Testis (tissue), 3 donors: ENCODE results near the gene PLA2G4D. TPM values are rescaled to one million over a fixed set of nuclear protein-coding genes. Genes with fewer than 3 reads are reported as not detected.

Source experiments
- DNase-seq: peaks from one replicate; pipeline ENCODE4 v3.0.0-alpha.2; 2019
- H3K27ac ChIP-seq, 2 donors: fragments of 200-600 bp; sonication (generic); one replicate each; pipeline ENCODE4 v1.5.1; 2019
- H3K27me3 ChIP-seq: fragments of 200-600 bp; sonication (generic); one replicate; pipeline ENCODE4 v1.5.1; 2019
- H3K36me3 ChIP-seq: fragments of 200-600 bp; sonication (generic); one replicate; pipeline ENCODE4 v1.5.1; 2017; ENCODE audit warnings: low read depth; ENCODE audit errors: missing control alignments
- H3K4me1 ChIP-seq: fragments of 200-600 bp; sonication (generic); one replicate; pipeline ENCODE4 v1.5.1; 2019
- H3K4me3 ChIP-seq, 2 donors: fragments of 200-600 bp; sonication (generic); one replicate each; pipeline ENCODE4 v1.5.1; 2017 to 2019
- H3K9me3 ChIP-seq: fragments of 200-600 bp; sonication (generic); one replicate; pipeline ENCODE4 v1.5.1; 2017
- CTCF ChIP-seq, 3 experiments: fragments of 450-650 bp in 2 of 3; fragments of 200-600 bp in 1 of 3; sonication (generic) in 1 of 3; IDR thresholded peaks; one replicate each; pipeline ENCODE4 v1.5.1; 2016 to 2019; ENCODE audit warnings: antibody characterized with exemption in 3 of 3, mild to moderate bottlenecking in 2 of 3, moderate library complexity in 1 of 3
- POLR2A ChIP-seq: fragments of 450-650 bp; IDR thresholded peaks from one replicate; pipeline ENCODE4 v1.6.1; 2017; ENCODE audit warnings: antibody characterized with exemption, mild to moderate bottlenecking, moderate library complexity
- WGBS, 2 donors: methylation state at CpG; one replicate each; pipeline ENCODE4 v1.1.5; 2018; 5-methylcytosine and 5-hydroxymethylcytosine counted together
- intact Hi-C: fragments of 100-400 bp; cut with DNase I; formaldehyde crosslinking; loops from one replicate; pipeline ENCODE4 v1.15.1; 2023; ENCODE audit warnings: low total_unique reads
- polyA plus RNA-seq: library from polyadenylated mRNA; stranded (reverse); fragments of 350-450 nt; fragmentation: Illumina TruSeq; extraction: RNeasy Lipid Tissue Mini Kit (QIAGEN cat#74804); gene quantifications from one replicate; pipeline ENCODE4 v1.2.3, GENCODE V29; 2014; ENCODE audit warnings: low read depth, low replicate concordance; ENCODE audit not compliant: insufficient read depth
- total RNA-seq, 2 donors: library from RNA; depleted of rRNA; stranded (reverse); fragments of >200 nt; gene quantifications; one replicate each; pipeline ENCODE4 v1.2.3, GENCODE V29; 2016

The PLA2G4D gene
- total and polyA plus RNA-seq, 3 donors from 2014 or later, result 0.11 to 0.43 (median 0.16) TPM

GRCh38 chr15:42053914-42054313 lies 40.4 kb downstream of the PLA2G4D start:
- peak; percentile 13 for DNase-seq
- Histone ChIP-seq H3K4me3 (no peak overlapping the region), H3K27me3 (no peaks in the 10 kb centered on the region), H3K9me3 (no peaks in the 10 kb centered on the region), H3K27ac (no peak overlapping the region), H3K4me1 (peaks cover 3% of the 10 kb centered on the region), H3K36me3 (no peaks in the 10 kb centered on the region)
- TF ChIP-seq POLR2A, result no peak
- no peak for TF ChIP-seq CTCF (IDR thresholded peaks at IDR 0.05)
- WGBS, 2 donors, result 33 to 73% methylated on average over 2 of the region's 2 CpGs
- intact Hi-C loops, result no loop called here

GRCh38 chr15:42053010-42053409 lies 41.4 kb downstream of the PLA2G4D start:
- 76 to 77% methylated on average over 4 of the region's 4 CpGs for WGBS, 2 donors

GRCh38 chr15:42050484-42051255 lies 43.7 kb downstream of the PLA2G4D start:
- H3K27me3 ChIP-seq, result no peaks in the 10 kb centered on the region
- intact Hi-C loops, result no loop called here
- TF ChIP-seq POLR2A (no peak), CTCF (IDR thresholded peaks at IDR 0.05) (no peak)
- no peak for DNase-seq
- 79 to 86% methylated on average over 9 to 10 of the region's 10 CpGs for WGBS, 2 donors
- H3K4me1 ChIP-seq, result no peaks in the 10 kb centered on the region
- H3K4me3 ChIP-seq, result no peak overlapping the region
- no peaks in the 10 kb centered on the region for H3K9me3 ChIP-seq
- no peaks in the 10 kb centered on the region for H3K36me3 ChIP-seq
- no peak overlapping the region for H3K27ac ChIP-seq

More at GRCh38 chr15:42053010-42053409, 41.4 kb downstream of the PLA2G4D start:
- H3K9me3 ChIP-seq, result no peaks in the 10 kb centered on the region
- intact Hi-C loops, result no loop called here
- TF ChIP-seq POLR2A (no peak), CTCF (IDR thresholded peaks at IDR 0.05) (no peak)
- peak; percentile 1 for DNase-seq
- no peaks in the 10 kb centered on the region for H3K27me3 ChIP-seq
- H3K36me3 ChIP-seq, result no peaks in the 10 kb centered on the region
- H3K27ac ChIP-seq, result no peak overlapping the region
- H3K4me1 ChIP-seq, result peaks cover 3% of the 10 kb centered on the region
- H3K4me3 ChIP-seq, result no peak overlapping the region

GRCh38 chr15:42048821-42049200 lies 45.6 kb downstream of the PLA2G4D start:
- H3K36me3 ChIP-seq, result no peaks in the 10 kb centered on the region
- no peaks in the 10 kb centered on the region for H3K27me3 ChIP-seq
- no peak for DNase-seq
- H3K4me3 ChIP-seq, result no peak overlapping the region
- H3K4me1 ChIP-seq, result no peaks in the 10 kb centered on the region
- no peaks in the 10 kb centered on the region for H3K9me3 ChIP-seq
- no peak for TF ChIP-seq POLR2A
- TF ChIP-seq CTCF (IDR thresholded peaks at IDR 0.05), result no peak
- H3K27ac ChIP-seq, result no peak overlapping the region
- WGBS, 2 donors, result 84 to 87% methylated on average over 8 of the region's 8 CpGs
- intact Hi-C loops, result no loop called here
